GM12874 (cell line): Measurements from ENCODE around the gene CROCC2.

Experiments
- CTCF ChIP-seq: IDR thresholded peaks from 2 replicates; pipeline ENCODE4 v1.5.1; 2011; ENCODE audit warnings: low read depth, mild to moderate bottlenecking, control low read depth, low read length, moderate library complexity; ENCODE audit not compliant: insufficient read depth

The CROCC2 gene

GRCh38 chr2:240972636-240973521 is 66.7 kb downstream of the CROCC2 start:
- TF ChIP-seq CTCF: no peak

GRCh38 chr2:240974771-240975572 is 68.8 kb downstream of the CROCC2 start:
- TF ChIP-seq CTCF: no peak

- TF ChIP-seq CTCF: no peak
Observed at GRCh38 chr2:240981280-240981679, 75.1 kb downstream of the CROCC2 start.

GRCh38 chr2:240981871-240982800 is 76.0 kb downstream of the CROCC2 start:
- no peak for TF ChIP-seq CTCF

GRCh38 chr2:240982821-240983281 is 76.7 kb downstream of the CROCC2 start:
- TF ChIP-seq CTCF: no peak

- TF ChIP-seq CTCF: peak; percentile 85
Observed at GRCh38 chr2:240983361-240983995, 77.3 kb downstream of the CROCC2 start.
